Endodermal cell (in vitro differentiated cells): ENCODE data around the gene FOXL2NB. TPM values are rescaled to one million over a fixed set of nuclear protein-coding genes. Genes with fewer than 3 reads are reported as not detected.
"Not testable (repeated sequence)": the region's sequence is repeated elsewhere in the genome, so short reads cannot be mapped to it uniquely, and the experiment has no call there.

Experiments
- DNase-seq: peaks from one replicate; pipeline ENCODE4 v3.0.0-alpha.2; 2017
- H3K27ac ChIP-seq: 2 replicates; pipeline ENCODE4 v1.5.1; 2013; ENCODE audit warnings: mild to moderate bottlenecking, low read depth, low read length, moderate library complexity
- H3K27me3 ChIP-seq: 2 replicates; pipeline ENCODE4 v1.6.1; 2013; ENCODE audit warnings: mild to moderate bottlenecking, low read length, moderate library complexity; ENCODE audit not compliant: insufficient read depth, control insufficient read depth, poor library complexity, severe bottlenecking
- H3K36me3 ChIP-seq: 2 replicates; pipeline ENCODE4 v1.7.0; 2013; ENCODE audit warnings: mild to moderate bottlenecking, low read length, moderate library complexity; ENCODE audit not compliant: control insufficient read depth, insufficient read depth
- H3K4me1 ChIP-seq: one replicate; pipeline ENCODE4 v1.7.0; 2013; ENCODE audit warnings: low read length; ENCODE audit not compliant: control insufficient read depth, insufficient read depth
- H3K4me3 ChIP-seq: 2 replicates; pipeline ENCODE4 v1.5.1; 2013; ENCODE audit warnings: mild to moderate bottlenecking, low read length, moderate library complexity
- H3K9ac ChIP-seq: 2 replicates; pipeline ENCODE4 v1.6.1; 2013; ENCODE audit warnings: mild to moderate bottlenecking, low read length, moderate library complexity; ENCODE audit not compliant: poor library complexity, severe bottlenecking; ENCODE audit errors: extremely low read depth
- H3K9me3 ChIP-seq: 2 replicates; pipeline ENCODE4 v1.6.1; 2013; ENCODE audit warnings: mild to moderate bottlenecking, low read length, moderate library complexity; ENCODE audit not compliant: control insufficient read depth
- H3K27ac Mint-ChIP-seq: 2 replicates; pipeline ENCODE4 v1.8.0; 2020; ENCODE audit warnings: mixed read lengths
- H3K27me3 Mint-ChIP-seq: 2 replicates; pipeline ENCODE4 v1.8.0; 2021; ENCODE audit warnings: mild to moderate bottlenecking, mixed read lengths; ENCODE audit not compliant: insufficient read depth
- H3K36me3 Mint-ChIP-seq: 2 replicates; pipeline ENCODE4 v1.8.0; 2020; ENCODE audit warnings: low read depth, mixed read lengths
- H3K4me1 Mint-ChIP-seq: 2 replicates; pipeline ENCODE4 v1.8.0; 2020; ENCODE audit warnings: mixed read lengths
- H3K4me3 Mint-ChIP-seq: 2 replicates; pipeline ENCODE4 v1.8.0; 2020; ENCODE audit warnings: mild to moderate bottlenecking, moderate library complexity, mixed read lengths
- H3K9me3 Mint-ChIP-seq: 2 replicates; pipeline ENCODE4 v1.8.0; 2020; ENCODE audit warnings: mild to moderate bottlenecking, mixed read lengths
- WGBS, 2 experiments: methylation state at CpG; one replicate each; pipeline versions ENCODE4 v1.1.5 to v1.1.7; 2013; ENCODE audit warnings: missing lambda C conversion rate in 2 of 2, mixed read lengths in 1 of 2; ENCODE audit not compliant: insufficient coverage in 1 of 2, insufficient read length in 1 of 2; 5-methylcytosine and 5-hydroxymethylcytosine counted together
- total RNA-seq, 2 donors: library from RNA; stranded (reverse); fragmentation: NEBNext Ultra II Directional in 1 of 2; extraction: Animal tissue kit (Norgen Biotek cat#: 25700) in 1 of 2; gene quantifications; 2 replicates in 1 of 2; 3 replicates in 1 of 2; pipeline ENCODE4 v1.2.1, GENCODE V29; 2021
- TF ChIP-seq, protein P1 (sequence below): fragments of 200-600 bp; sonication (generic); conservative IDR thresholded peaks from 2 replicates; pipeline ENCODE4 v1.5.0; 2021; ENCODE audit warnings: antibody characterized with exemption, mild to moderate bottlenecking

The FOXL2NB gene
- total RNA-seq, 2 donors from 2014 or later, result 0.24 to 0.40 TPM

GRCh38 chr3:138922400-138922799 is 24.6 kb upstream of the FOXL2NB start:
- not testable (repeated sequence) for H3K36me3 Mint-ChIP-seq, H3K27me3 ChIP-seq, H3K4me1 Mint-ChIP-seq, H3K9me3 ChIP-seq, H3K4me3 Mint-ChIP-seq, H3K9ac ChIP-seq, DNase-seq, H3K27ac ChIP-seq, H3K27ac Mint-ChIP-seq, H3K9me3 Mint-ChIP-seq, H3K36me3 ChIP-seq, H3K27me3 Mint-ChIP-seq, H3K4me1 ChIP-seq, H3K4me3 ChIP-seq
- TF ChIP-seq, protein P1, sequence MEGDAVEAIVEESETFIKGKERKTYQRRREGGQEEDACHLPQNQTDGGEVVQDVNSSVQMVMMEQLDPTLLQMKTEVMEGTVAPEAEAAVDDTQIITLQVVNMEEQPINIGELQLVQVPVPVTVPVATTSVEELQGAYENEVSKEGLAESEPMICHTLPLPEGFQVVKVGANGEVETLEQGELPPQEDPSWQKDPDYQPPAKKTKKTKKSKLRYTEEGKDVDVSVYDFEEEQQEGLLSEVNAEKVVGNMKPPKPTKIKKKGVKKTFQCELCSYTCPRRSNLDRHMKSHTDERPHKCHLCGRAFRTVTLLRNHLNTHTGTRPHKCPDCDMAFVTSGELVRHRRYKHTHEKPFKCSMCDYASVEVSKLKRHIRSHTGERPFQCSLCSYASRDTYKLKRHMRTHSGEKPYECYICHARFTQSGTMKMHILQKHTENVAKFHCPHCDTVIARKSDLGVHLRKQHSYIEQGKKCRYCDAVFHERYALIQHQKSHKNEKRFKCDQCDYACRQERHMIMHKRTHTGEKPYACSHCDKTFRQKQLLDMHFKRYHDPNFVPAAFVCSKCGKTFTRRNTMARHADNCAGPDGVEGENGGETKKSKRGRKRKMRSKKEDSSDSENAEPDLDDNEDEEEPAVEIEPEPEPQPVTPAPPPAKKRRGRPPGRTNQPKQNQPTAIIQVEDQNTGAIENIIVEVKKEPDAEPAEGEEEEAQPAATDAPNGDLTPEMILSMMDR, result peak; percentile 49
- WGBS, 2 experiments, result 90 to 96% methylated on average over 4 to 6 of the region's 6 CpGs

GRCh38 chr3:138923531-138923994 is 23.5 kb upstream of the FOXL2NB start:
- Mint-ChIP-seq H3K4me1 (peaks cover 4% of the 10 kb centered on the region), H3K9me3 (no peaks in the 10 kb centered on the region), H3K27ac (no peak overlapping the region), H3K36me3 (no peaks in the 10 kb centered on the region), H3K4me3 (no peak overlapping the region), H3K27me3 (peaks cover 3% of the 10 kb centered on the region)
- no peaks in the 10 kb centered on the region for H3K9me3 ChIP-seq
- TF ChIP-seq, protein P1, result peak; percentile 93
- H3K36me3 ChIP-seq, result no peaks in the 10 kb centered on the region
- DNase-seq, result peak; percentile 97
- H3K4me3 ChIP-seq, result no peak overlapping the region
- no peaks in the 10 kb centered on the region for H3K4me1 ChIP-seq
- no peak overlapping the region for H3K27ac ChIP-seq
- H3K9ac ChIP-seq, result no peak overlapping the region
- no peaks in the 10 kb centered on the region for H3K27me3 ChIP-seq
- WGBS, 2 experiments, result 0 to 44% methylated on average over 1 to 6 of the region's 6 CpGs

- Histone ChIP-seq H3K27ac (no peak overlapping the region), H3K36me3 (no peaks in the 10 kb centered on the region), H3K4me1 (no peaks in the 10 kb centered on the region), H3K4me3 (no peak overlapping the region), H3K27me3 (peaks cover 11% of the 10 kb centered on the region), H3K9ac (no peak overlapping the region), H3K9me3 (no peaks in the 10 kb centered on the region)
- no peak for DNase-seq
- 94 to 95% methylated on average over 28 to 42 of the region's 42 CpGs for WGBS, 2 experiments
- Mint-ChIP-seq H3K27ac (no peak overlapping the region), H3K27me3 (peaks cover 3% of the 10 kb centered on the region), H3K36me3 (no peaks in the 10 kb centered on the region), H3K4me1 (peaks cover 7% of the 10 kb centered on the region), H3K9me3 (no peaks in the 10 kb centered on the region), H3K4me3 (no peak overlapping the region)
- TF ChIP-seq, protein P1, result no peak
Observed at GRCh38 chr3:138928727-138929372, 18.2 kb upstream of the FOXL2NB start.
